OCI-LY1 (cell line): Measurements from ENCODE around the gene ACTL10.

Experiments
- H2AFZ ChIP-seq: fragments of 200-600 bp; sonication (generic), shearing (Covaris generic); 2 replicates; pipeline ENCODE4 v1.6.0; 2014; ENCODE audit warnings: antibody characterized with exemption, mild to moderate bottlenecking, low read length
- H3F3A ChIP-seq: fragments of 200-600 bp; sonication (generic), shearing (Covaris generic); 2 replicates; pipeline ENCODE4 v1.6.0; 2014; ENCODE audit warnings: mild to moderate bottlenecking, antibody characterized with exemption, low read length, moderate library complexity; ENCODE audit not compliant: insufficient read depth
- H3K27ac ChIP-seq: fragments of 200-600 bp; sonication (generic); 2 replicates; pipeline ENCODE4 v1.5.1; 2014; ENCODE audit warnings: low read length, mixed run types, mild to moderate bottlenecking, low read depth; ENCODE audit not compliant: poor library complexity, severe bottlenecking
- H3K27me3 ChIP-seq: fragments of 200-600 bp; sonication (generic); 2 replicates; pipeline ENCODE4 v1.6.0; 2014; ENCODE audit warnings: antibody characterized with exemption, mild to moderate bottlenecking, low read length, moderate library complexity; ENCODE audit not compliant: insufficient read depth
- H3K36me3 ChIP-seq: fragments of 200-600 bp; sonication (generic); 2 replicates; pipeline ENCODE4 v1.6.1; 2014; ENCODE audit warnings: mild to moderate bottlenecking, antibody characterized with exemption, low read length, moderate library complexity, mixed read lengths; ENCODE audit not compliant: insufficient read depth
- H3K4me1 ChIP-seq: fragments of 200-600 bp; sonication (generic); 2 replicates; pipeline ENCODE4 v1.5.1; 2014; ENCODE audit warnings: mild to moderate bottlenecking, low read length, moderate library complexity; ENCODE audit not compliant: insufficient read depth, severe bottlenecking
- H3K4me2 ChIP-seq: fragments of 200-600 bp; sonication (generic), shearing (Covaris generic); 2 replicates; pipeline ENCODE4 v1.6.1; 2014; ENCODE audit warnings: low read length
- H3K4me3 ChIP-seq: fragments of 200-600 bp; sonication (generic); 2 replicates; pipeline ENCODE4 v1.5.1; 2014; ENCODE audit warnings: low read length, low read depth, mild to moderate bottlenecking, mixed read lengths; ENCODE audit not compliant: poor library complexity, severe bottlenecking
- H3K79me2 ChIP-seq: fragments of 200-600 bp; shearing (Covaris generic); 2 replicates; pipeline ENCODE4 v1.6.1; 2016; ENCODE audit warnings: mixed run types, low read length, mixed read lengths; ENCODE audit not compliant: insufficient read depth
- H3K9ac ChIP-seq: fragments of 200-600 bp; sonication (generic), shearing (Covaris generic); 2 replicates; pipeline ENCODE4 v1.6.1; 2014; ENCODE audit warnings: mild to moderate bottlenecking, low read length, mixed read lengths
- H3K9me2 ChIP-seq: fragments of 200-600 bp; sonication (generic), shearing (Covaris generic); 2 replicates; pipeline ENCODE4 v1.6.1; 2014; ENCODE audit warnings: low read depth, mild to moderate bottlenecking, low read length, mixed read lengths
- H3K9me3 ChIP-seq: fragments of 200-600 bp; shearing (Covaris generic); 2 replicates; pipeline ENCODE4 v1.6.1; 2014; ENCODE audit warnings: low read length, mixed read lengths
- H4K20me1 ChIP-seq: fragments of 200-600 bp; sonication (generic), shearing (Covaris generic); 2 replicates; pipeline ENCODE4 v1.6.0; 2016; ENCODE audit warnings: mild to moderate bottlenecking, low read length; ENCODE audit not compliant: insufficient read depth
- CTCF ChIP-seq: fragments of 200-600 bp; sonication (generic), shearing (Covaris generic); IDR thresholded peaks from 2 replicates; pipeline ENCODE4 v1.5.1; 2017; ENCODE audit warnings: mild to moderate bottlenecking, antibody characterized with exemption, low read length, moderate library complexity, mixed read lengths
- EZH2 ChIP-seq: fragments of 200-600 bp; sonication (generic), shearing (Covaris generic); IDR thresholded peaks from 2 replicates; pipeline ENCODE4 v1.8.0; 2017; ENCODE audit warnings: borderline replicate concordance, mixed run types, mild to moderate bottlenecking, antibody characterized with exemption, low read length, moderate library complexity, mixed read lengths

Gene ACTL10

GRCh38 chr20:33666293-33667244, at the start of gene ACTL10:
TSS of gene ACTL10 (plus strand) at chr20:33666943. CDS start at chr20:33667498, 555 bp downstream.
- Histone ChIP-seq H3K27ac (peak within 1 kb of the TSS; percentile 80), H3K4me3 (peak within 1 kb of the TSS; percentile 59), H3K4me2 (peak within 1 kb of the TSS; percentile 72), H4K20me1 (no peaks in the 10 kb centered on the region), H3F3A (no peaks in the 10 kb centered on the region), H3K27me3 (no peaks in the 10 kb centered on the region), H3K9me2 (no peaks in the 10 kb centered on the region), H3K4me1 (peaks cover 87% of the 10 kb centered on the region), H3K79me2 (no peaks in the 10 kb centered on the region), H3K36me3 (peaks cover 49% of the 10 kb centered on the region), H3K9me3 (no peaks in the 10 kb centered on the region), H2AFZ (no peak within 1 kb of the TSS), H3K9ac (peak within 1 kb of the TSS; percentile 49)
- TF ChIP-seq EZH2 (no peak), CTCF (no peak)

- Histone ChIP-seq H3K4me3 (no peak overlapping the region), H3K9me3 (no peaks in the 10 kb centered on the region), H3K27ac (no peak overlapping the region), H3K4me1 (no peaks in the 10 kb centered on the region), H3K4me2 (no peak overlapping the region), H3K27me3 (no peaks in the 10 kb centered on the region), H3K9ac (no peak overlapping the region), H3F3A (no peaks in the 10 kb centered on the region), H3K79me2 (no peaks in the 10 kb centered on the region), H2AFZ (no peak overlapping the region), H3K9me2 (no peaks in the 10 kb centered on the region), H4K20me1 (no peaks in the 10 kb centered on the region), H3K36me3 (peaks cover 35% of the 10 kb centered on the region)
- TF ChIP-seq CTCF (no peak), EZH2 (no peak)
These were observed 44.9 kb upstream of the ACTL10 start for GRCh38 chr20:33621717-33622400.

GRCh38 chr20:33622705-33623365, 43.9 kb upstream of the ACTL10 start:
- TF ChIP-seq EZH2 (no peak), CTCF (no peak)
- no peak overlapping the region for H3K9ac ChIP-seq
- no peaks in the 10 kb centered on the region for H3K27me3 ChIP-seq
- H3K36me3 ChIP-seq: peaks cover 45% of the 10 kb centered on the region
- H3K4me3 ChIP-seq: no peak overlapping the region
- no peak overlapping the region for H3K27ac ChIP-seq
- H3K79me2 ChIP-seq: no peaks in the 10 kb centered on the region
- no peaks in the 10 kb centered on the region for H3K4me1 ChIP-seq
- H3K9me2 ChIP-seq: no peaks in the 10 kb centered on the region
- H4K20me1 ChIP-seq: no peaks in the 10 kb centered on the region
- no peak overlapping the region for H2AFZ ChIP-seq
- no peaks in the 10 kb centered on the region for H3F3A ChIP-seq
- H3K4me2 ChIP-seq: no peak overlapping the region
- H3K9me3 ChIP-seq: no peaks in the 10 kb centered on the region
